HepG2 (cell line): ENCODE data around the gene TTBK1. TPM values are rescaled to one million over a fixed set of nuclear protein-coding genes. Genes with fewer than 3 reads are reported as not detected.

Source experiments
- CEBPB ChIP-seq: IDR thresholded peaks from 2 replicates; pipeline ENCODE4 v1.6.1; 2011; ENCODE audit warnings: low read depth, low read length, improper control_type of control experiment, borderline replicate concordance
- FOXJ3 ChIP-seq: sonication (generic); formaldehyde crosslinking; IDR thresholded peaks from 2 replicates; pipeline ENCODE4 v1.4.0; 2020; ENCODE audit warnings: missing genetic modification reagents, mild to moderate bottlenecking, borderline replicate concordance
- GATAD1 ChIP-seq: IDR thresholded peaks from 2 replicates; pipeline ENCODE4 v1.6.1; 2016; ENCODE audit warnings: missing genetic modification reagents, missing compliant biosample characterization
- HMGA1 ChIP-seq: sonication (generic); formaldehyde crosslinking; conservative IDR thresholded peaks from 2 replicates; pipeline ENCODE4 v1.4.0; 2020; ENCODE audit warnings: missing genetic modification reagents
- ISL2 ChIP-seq: sonication (generic); formaldehyde crosslinking; IDR thresholded peaks from 2 replicates; pipeline ENCODE4 v1.5.0; 2020; ENCODE audit warnings: missing genetic modification reagents
- KDM2A ChIP-seq: sonication (generic); formaldehyde crosslinking; IDR thresholded peaks from 2 replicates; pipeline ENCODE4 v1.4.0; 2020; ENCODE audit warnings: low read depth, missing genetic modification reagents, borderline replicate concordance
- MAZ ChIP-seq, 2 experiments: sonication (generic) in 1 of 2; formaldehyde crosslinking in 1 of 2; IDR thresholded peaks; 2 replicates each; pipeline versions ENCODE4 v1.5.0 to v1.6.1; 2012 to 2020; ENCODE audit warnings: low read depth in 2 of 2, mild to moderate bottlenecking in 2 of 2, borderline replicate concordance in 1 of 2, improper control_type of control experiment in 1 of 2, low read length in 1 of 2, missing genetic modification reagents in 1 of 2, moderate library complexity in 1 of 2
- NFE2L2 ChIP-seq: fragments of 150-350 bp; IDR thresholded peaks from 2 replicates; pipeline ENCODE4 v1.6.1; 2014; ENCODE audit warnings: low read length
- TAF15 ChIP-seq: fragments of 200-400 bp; formaldehyde crosslinking; IDR thresholded peaks from one replicate; pipeline ENCODE4 v1.6.1; 2018; ENCODE audit warnings: mild to moderate bottlenecking, low read depth, low read length; ENCODE audit not compliant: poor library complexity, severe bottlenecking
- TCF7 ChIP-seq: sonication (generic); IDR thresholded peaks from 2 replicates; pipeline ENCODE4 v1.6.1; 2016; ENCODE audit warnings: antibody characterized with exemption, low read depth
- ZFP36 ChIP-seq: fragments of 150-350 bp; IDR thresholded peaks from 2 replicates; pipeline ENCODE4 v1.6.1; 2018; ENCODE audit warnings: borderline replicate concordance, low read length, low read depth; ENCODE audit not compliant: partially characterized antibody
- ZNF138 ChIP-seq: sonication (generic); formaldehyde crosslinking; IDR thresholded peaks from 2 replicates; pipeline ENCODE4 v1.5.0; 2020; ENCODE audit warnings: mild to moderate bottlenecking, low read depth, missing genetic modification reagents
- ZNF205 ChIP-seq: IDR thresholded peaks from 2 replicates; pipeline ENCODE4 v1.6.1; 2018; ENCODE audit warnings: missing biosample characterization, missing genetic modification reagents
- ZSCAN20 ChIP-seq: sonication (generic); formaldehyde crosslinking; IDR thresholded peaks from 2 replicates; pipeline ENCODE4 v1.4.0; 2020; ENCODE audit warnings: missing genetic modification reagents, mild to moderate bottlenecking, borderline replicate concordance
- polyA plus RNA-seq, 8 experiments: library from polyadenylated mRNA; depleted of rRNA in 3 of 8; stranded (reverse) in 7 of 8; unstranded in 1 of 8; fragments of >200 nt; fragmentation: Illumina TruSeq in 4 of 8; extraction: Trizol in 4 of 8; gene quantifications; 2 replicates each; pipeline versions ENCODE4 v1.2.1 to v1.2.3, GENCODE V29; 2011 to 2016; ENCODE audit warnings: low read depth in 4 of 8, missing spikeins in 1 of 8, mixed read lengths in 1 of 8; ENCODE audit not compliant: insufficient read depth in 1 of 8
- total RNA-seq, 5 experiments: library from RNA; depleted of rRNA; stranded (reverse); fragments of >200 nt; fragmentation: Illumina TruSeq; extraction: Trizol; gene quantifications; 2 replicates each; pipeline ENCODE4 v1.2.3, GENCODE V29; 2016; ENCODE audit warnings: low read depth in 1 of 5
- TF ChIP-seq, protein P1 (sequence below): fragments of 450-650 bp; IDR thresholded peaks from 2 replicates; pipeline ENCODE4 v1.6.1; 2017; ENCODE audit warnings: mild to moderate bottlenecking
- TF ChIP-seq, protein P2 (sequence below): sonication (generic); formaldehyde crosslinking; IDR thresholded peaks from 2 replicates; pipeline ENCODE4 v1.8.0; 2022; ENCODE audit warnings: mild to moderate bottlenecking, missing genetic modification reagents, moderate library complexity
- TF ChIP-seq, protein P3 (sequence below): IDR thresholded peaks from 2 replicates; pipeline ENCODE4 v1.6.1; 2016; ENCODE audit warnings: low read depth, control low read depth
- TF ChIP-seq, protein P4 (sequence below): sonication (generic); formaldehyde crosslinking; conservative IDR thresholded peaks from 2 replicates; pipeline ENCODE4 v1.8.0; 2022; ENCODE audit warnings: low read depth, missing genetic modification reagents
- TF ChIP-seq, protein P5 (sequence below): sonication (generic); formaldehyde crosslinking; IDR thresholded peaks from 2 replicates; pipeline ENCODE4 v1.5.0; 2020; ENCODE audit warnings: missing genetic modification reagents, mild to moderate bottlenecking, borderline replicate concordance

Gene TTBK1
- total and polyA plus RNA-seq, 2 of the 13 experiments (the other 11 are each of a cell fraction or from before 2014, with no cell fraction given): 0.24 to 0.33 TPM

DNA sequence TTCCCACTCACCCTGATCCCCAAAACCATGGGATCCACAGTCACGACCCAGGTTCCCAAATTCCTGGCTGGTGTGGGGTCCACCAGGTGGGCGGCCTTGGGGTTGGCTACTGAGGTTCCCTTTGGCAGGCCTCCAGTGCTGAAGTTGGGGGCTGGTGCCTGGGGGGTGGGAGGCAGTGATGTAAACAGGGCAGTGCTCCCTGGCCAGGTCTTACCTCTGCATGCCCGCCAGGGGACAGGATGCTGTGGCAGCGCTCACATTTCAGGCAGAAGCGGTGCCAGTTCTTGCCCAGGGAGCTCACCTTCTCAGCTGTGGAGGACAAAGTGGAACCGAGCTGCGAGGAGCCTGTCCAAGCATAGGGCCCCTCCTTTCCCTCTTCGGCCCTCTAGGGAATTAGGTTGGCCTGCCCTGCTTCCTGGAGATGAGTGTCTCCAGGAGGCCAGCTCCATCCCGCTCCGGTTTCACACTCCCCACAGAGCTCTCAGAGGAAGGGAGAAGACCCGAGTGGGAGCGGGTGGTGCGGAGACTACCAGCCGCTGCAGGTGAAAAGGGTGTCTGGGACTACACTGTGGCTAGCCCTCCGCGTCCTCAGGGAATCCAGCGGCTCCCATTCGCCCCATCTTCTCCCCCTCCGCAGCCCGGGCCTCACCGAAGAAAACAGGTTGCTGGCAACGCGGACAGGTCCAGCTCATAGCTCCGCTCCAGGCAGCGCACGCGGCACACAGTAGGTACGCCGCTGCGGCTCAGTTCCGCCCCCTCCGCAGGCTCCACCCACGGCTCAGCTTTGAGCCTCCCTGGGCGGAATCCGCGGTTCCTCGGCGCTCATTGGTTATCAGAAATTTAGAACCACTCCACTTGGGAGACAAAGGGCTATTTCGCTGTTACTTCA is 65.1 kb downstream of the TTBK1 start, which contains the start of gene CRIP3 (continued):
- TF ChIP-seq ZNF138 (CRISPR knock-in tag) (peak; percentile 36; the same call in 1 of the 2 replicates), CEBPB (no peak), TAF15 (no peak), ZSCAN20 (CRISPR knock-in tag) (0 out of 2 replicates have a peak, but pooled peaks have one; percentile 28), TCF7 (no peak), MAZ (IDR thresholded peaks at IDR 0.05; ENCODE audit: borderline replicate concordance, low read depth, low read length) (no peak), MAZ (CRISPR knock-in tag; IDR thresholded peaks at IDR 0.05; ENCODE audit: low read depth) (peak; percentile 31; the same call in 1 of the 2 replicates), ZFP36 (no peak), NFE2L2 (no peak), FOXJ3 (no peak), KDM2A (CRISPR knock-in tag) (peak; percentile 88), ISL2 (no peak), ZNF205 (CRISPR knock-in tag) (0 out of 2 replicates have a peak, but pooled peaks have one; percentile 25), HMGA1 (CRISPR knock-in tag) (no peak), GATAD1 (0 out of 2 replicates have a peak, but pooled peaks have one; percentile 12)
- TF ChIP-seq, protein P1, sequence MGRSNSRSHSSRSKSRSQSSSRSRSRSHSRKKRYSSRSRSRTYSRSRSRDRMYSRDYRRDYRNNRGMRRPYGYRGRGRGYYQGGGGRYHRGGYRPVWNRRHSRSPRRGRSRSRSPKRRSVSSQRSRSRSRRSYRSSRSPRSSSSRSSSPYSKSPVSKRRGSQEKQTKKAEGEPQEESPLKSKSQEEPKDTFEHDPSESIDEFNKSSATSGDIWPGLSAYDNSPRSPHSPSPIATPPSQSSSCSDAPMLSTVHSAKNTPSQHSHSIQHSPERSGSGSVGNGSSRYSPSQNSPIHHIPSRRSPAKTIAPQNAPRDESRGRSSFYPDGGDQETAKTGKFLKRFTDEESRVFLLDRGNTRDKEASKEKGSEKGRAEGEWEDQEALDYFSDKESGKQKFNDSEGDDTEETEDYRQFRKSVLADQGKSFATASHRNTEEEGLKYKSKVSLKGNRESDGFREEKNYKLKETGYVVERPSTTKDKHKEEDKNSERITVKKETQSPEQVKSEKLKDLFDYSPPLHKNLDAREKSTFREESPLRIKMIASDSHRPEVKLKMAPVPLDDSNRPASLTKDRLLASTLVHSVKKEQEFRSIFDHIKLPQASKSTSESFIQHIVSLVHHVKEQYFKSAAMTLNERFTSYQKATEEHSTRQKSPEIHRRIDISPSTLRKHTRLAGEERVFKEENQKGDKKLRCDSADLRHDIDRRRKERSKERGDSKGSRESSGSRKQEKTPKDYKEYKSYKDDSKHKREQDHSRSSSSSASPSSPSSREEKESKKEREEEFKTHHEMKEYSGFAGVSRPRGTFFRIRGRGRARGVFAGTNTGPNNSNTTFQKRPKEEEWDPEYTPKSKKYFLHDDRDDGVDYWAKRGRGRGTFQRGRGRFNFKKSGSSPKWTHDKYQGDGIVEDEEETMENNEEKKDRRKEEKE: no peak
- TF ChIP-seq, protein P2, sequence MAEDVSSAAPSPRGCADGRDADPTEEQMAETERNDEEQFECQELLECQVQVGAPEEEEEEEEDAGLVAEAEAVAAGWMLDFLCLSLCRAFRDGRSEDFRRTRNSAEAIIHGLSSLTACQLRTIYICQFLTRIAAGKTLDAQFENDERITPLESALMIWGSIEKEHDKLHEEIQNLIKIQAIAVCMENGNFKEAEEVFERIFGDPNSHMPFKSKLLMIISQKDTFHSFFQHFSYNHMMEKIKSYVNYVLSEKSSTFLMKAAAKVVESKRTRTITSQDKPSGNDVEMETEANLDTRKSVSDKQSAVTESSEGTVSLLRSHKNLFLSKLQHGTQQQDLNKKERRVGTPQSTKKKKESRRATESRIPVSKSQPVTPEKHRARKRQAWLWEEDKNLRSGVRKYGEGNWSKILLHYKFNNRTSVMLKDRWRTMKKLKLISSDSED (CRISPR knock-in tag): no peak
- TF ChIP-seq, protein P3, sequence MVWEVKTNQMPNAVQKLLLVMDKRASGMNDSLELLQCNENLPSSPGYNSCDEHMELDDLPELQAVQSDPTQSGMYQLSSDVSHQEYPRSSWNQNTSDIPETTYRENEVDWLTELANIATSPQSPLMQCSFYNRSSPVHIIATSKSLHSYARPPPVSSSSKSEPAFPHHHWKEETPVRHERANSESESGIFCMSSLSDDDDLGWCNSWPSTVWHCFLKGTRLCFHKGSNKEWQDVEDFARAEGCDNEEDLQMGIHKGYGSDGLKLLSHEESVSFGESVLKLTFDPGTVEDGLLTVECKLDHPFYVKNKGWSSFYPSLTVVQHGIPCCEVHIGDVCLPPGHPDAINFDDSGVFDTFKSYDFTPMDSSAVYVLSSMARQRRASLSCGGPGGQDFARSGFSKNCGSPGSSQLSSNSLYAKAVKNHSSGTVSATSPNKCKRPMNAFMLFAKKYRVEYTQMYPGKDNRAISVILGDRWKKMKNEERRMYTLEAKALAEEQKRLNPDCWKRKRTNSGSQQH (CRISPR knock-in tag): no peak
- TF ChIP-seq, protein P4, sequence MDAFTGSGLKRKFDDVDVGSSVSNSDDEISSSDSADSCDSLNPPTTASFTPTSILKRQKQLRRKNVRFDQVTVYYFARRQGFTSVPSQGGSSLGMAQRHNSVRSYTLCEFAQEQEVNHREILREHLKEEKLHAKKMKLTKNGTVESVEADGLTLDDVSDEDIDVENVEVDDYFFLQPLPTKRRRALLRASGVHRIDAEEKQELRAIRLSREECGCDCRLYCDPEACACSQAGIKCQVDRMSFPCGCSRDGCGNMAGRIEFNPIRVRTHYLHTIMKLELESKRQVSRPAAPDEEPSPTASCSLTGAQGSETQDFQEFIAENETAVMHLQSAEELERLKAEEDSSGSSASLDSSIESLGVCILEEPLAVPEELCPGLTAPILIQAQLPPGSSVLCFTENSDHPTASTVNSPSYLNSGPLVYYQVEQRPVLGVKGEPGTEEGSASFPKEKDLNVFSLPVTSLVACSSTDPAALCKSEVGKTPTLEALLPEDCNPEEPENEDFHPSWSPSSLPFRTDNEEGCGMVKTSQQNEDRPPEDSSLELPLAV: no peak
- TF ChIP-seq, protein P5, sequence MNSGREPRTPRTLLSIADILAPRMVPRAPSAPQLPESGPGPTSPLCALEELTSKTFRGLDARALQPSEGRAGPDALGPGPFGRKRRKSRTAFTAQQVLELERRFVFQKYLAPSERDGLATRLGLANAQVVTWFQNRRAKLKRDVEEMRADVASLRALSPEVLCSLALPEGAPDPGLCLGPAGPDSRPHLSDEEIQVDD (CRISPR knock-in tag): peak; percentile 81; the same call in 1 of the 2 replicates
